Measurements from ENCODE around the gene NUCKS1. TPM values are rescaled to one million over a fixed set of nuclear protein-coding genes. Genes with fewer than 3 reads are reported as not detected.

The NUCKS1 gene
- 136 and 179 TPM in 2 replicates for total RNA-seq

GRCh38 chr1:205750138-205751035 is at the start of gene NUCKS1:
Gene NUCKS1, minus strand, starts transcription at chr1:205750182. Its CDS starts 209 bp downstream, at chr1:205749973.

GRCh38 chr1:205775015-205775716 is 25.2 kb upstream of the NUCKS1 start, which contains the start of gene RAB29:
Gene RAB29, minus strand, starts transcription at chr1:205775482. Its CDS starts 526 bp downstream, at chr1:205774956.

GRCh38 chr1:205680073-205680851 is 69.7 kb downstream of the NUCKS1 start, which contains the start of gene SLC45A3:
Gene SLC45A3, minus strand, starts transcription at chr1:205680509. Its CDS starts 15,853 bp downstream, at chr1:205664656.

Small RNA genes within 50 kb of the gene (small RNA-seq; reads per million reads assigned to genes)
- gene RF00017, result not detected
- gene RF00139, result 0.11 reads per million

Other genes with a start within 250 kb of the NUCKS1 start
- gene CDK18, start 245.5 kb downstream of the NUCKS1 start, total RNA-seq, result 0.29 and 0.33 TPM in 2 replicates
- 72.5 and 80.5 TPM in 2 replicates for gene ELK4, start 118.2 kb downstream of the NUCKS1 start, total RNA-seq
- gene SLC45A3, start 69.7 kb downstream of the NUCKS1 start, total RNA-seq, result 10.9 and 14.4 TPM in 2 replicates
- 22.2 and 31.0 TPM in 2 replicates for gene RAB29, start 25.3 kb upstream of the NUCKS1 start, total RNA-seq
- 11.1 and 23.4 TPM in 2 replicates for gene SLC41A1, start 63.0 kb upstream of the NUCKS1 start, total RNA-seq
- under 0.01 TPM in 1 of 2 replicates, not detected in the other for gene PM20D1, start 100.0 kb upstream of the NUCKS1 start, total RNA-seq
- gene SLC26A9, start 193.3 kb upstream of the NUCKS1 start, total RNA-seq, result under 0.01 TPM in 1 of 2 replicates, not detected in the other